Kidney epithelial cell (primary cell): Measurements from ENCODE around the gene FCHSD2. TPM values are rescaled to one million over a fixed set of nuclear protein-coding genes. Genes with fewer than 3 reads are reported as not detected.
"Not testable (repeated sequence)": the region's sequence is repeated elsewhere in the genome, so short reads cannot be mapped to it uniquely, and the experiment has no call there.

Source experiments
- DNase-seq: peaks from one replicate; pipeline ENCODE4 v3.0.0-alpha.2; 2010; ENCODE audit warnings: low read depth
- H3K27me3 ChIP-seq: 2 replicates; pipeline ENCODE4 v1.6.0; 2011; ENCODE audit warnings: low read length; ENCODE audit not compliant: control insufficient read depth, insufficient read depth
- H3K36me3 ChIP-seq: 2 replicates; pipeline ENCODE4 v1.5.1; 2011; ENCODE audit warnings: low read length; ENCODE audit not compliant: control insufficient read depth, insufficient read depth
- H3K4me3 ChIP-seq: 2 replicates; pipeline ENCODE4 v1.5.1; 2011; ENCODE audit warnings: low read depth, mild to moderate bottlenecking, control low read depth, low read length
- CTCF ChIP-seq: IDR thresholded peaks from 2 replicates; pipeline ENCODE4 v1.5.1; 2011; ENCODE audit warnings: mild to moderate bottlenecking, moderate library complexity, low read length, control low read depth, inconsistent platforms; ENCODE audit not compliant: insufficient read depth, poor library complexity, severe bottlenecking
- total RNA-seq: library from RNA; depleted of rRNA; stranded (reverse); fragments of >200 nt; gene quantifications from 2 replicates; pipeline ENCODE4 v1.2.3, GENCODE V29; 2015

The FCHSD2 gene
- total RNA-seq, 1 donor from 2014 or later, result 13.2 TPM

- H3K4me3 ChIP-seq, result no peak overlapping the region
- H3K36me3 ChIP-seq, result no peaks in the 10 kb centered on the region
- no peak for DNase-seq
- no peaks in the 10 kb centered on the region for H3K27me3 ChIP-seq
- TF ChIP-seq CTCF, result no peak
These were observed 343.8 kb downstream of the FCHSD2 start for GRCh38 chr11:72798361-72798760.

DNA sequence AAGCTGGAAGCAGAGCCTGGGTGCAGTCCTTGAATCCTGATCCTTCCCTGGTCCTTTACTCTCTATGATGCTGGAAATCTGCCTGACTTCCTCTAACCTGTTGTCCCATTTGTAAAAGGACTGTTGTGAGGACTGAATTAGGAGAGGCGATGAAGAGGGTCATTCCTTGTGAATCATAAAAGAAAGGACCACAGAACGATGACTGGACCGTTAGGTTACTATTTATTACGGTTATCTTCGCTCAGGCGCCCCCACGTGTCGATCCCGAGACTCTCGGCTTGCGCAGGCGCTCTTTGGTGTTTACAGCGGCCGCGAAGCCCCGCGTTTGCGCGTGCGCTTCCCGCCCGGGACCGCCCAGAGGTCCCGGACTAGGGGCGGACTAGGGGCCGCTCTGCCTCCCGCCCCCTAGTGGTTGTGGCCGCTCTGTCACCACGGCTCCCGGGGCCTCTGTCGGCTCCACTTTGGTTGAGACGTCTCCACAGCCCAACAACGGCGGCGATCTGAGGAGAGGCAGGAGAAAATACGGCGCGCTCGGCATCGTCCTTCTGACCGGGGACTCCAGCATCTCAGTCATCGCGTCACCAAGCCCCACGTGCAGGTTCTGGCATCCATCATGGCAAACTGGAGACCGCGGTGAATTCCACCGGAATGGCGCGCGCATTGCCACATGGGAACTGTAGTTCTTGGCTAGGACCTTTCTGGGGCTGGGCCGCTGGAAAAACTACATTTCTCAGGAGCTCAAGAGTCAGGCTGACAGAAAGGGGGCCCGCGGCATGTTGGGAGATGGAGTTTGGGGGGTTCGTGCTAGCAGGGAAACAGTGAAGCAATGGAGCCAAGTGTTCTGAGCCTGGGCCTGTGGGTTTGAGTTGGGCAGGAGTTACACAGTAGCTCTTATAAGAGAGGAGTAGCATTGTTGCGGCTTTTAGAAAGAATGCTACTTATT lies 348.4 kb downstream of the FCHSD2 start, which contains the start of gene STARD10:
Gene STARD10 (minus strand): TSS at position 623 of the 943 bp plus-strand sequence. CDS start 12,866 bp downstream, outside the sequence.
- Histone ChIP-seq H3K4me3 (peak within 1 kb of the TSS; percentile 75), H3K27me3 (no peaks in the 10 kb centered on the region), H3K36me3 (no peaks in the 10 kb centered on the region)
- TF ChIP-seq CTCF, result peak; percentile 98
- DNase-seq, result peak; percentile 72

DNA sequence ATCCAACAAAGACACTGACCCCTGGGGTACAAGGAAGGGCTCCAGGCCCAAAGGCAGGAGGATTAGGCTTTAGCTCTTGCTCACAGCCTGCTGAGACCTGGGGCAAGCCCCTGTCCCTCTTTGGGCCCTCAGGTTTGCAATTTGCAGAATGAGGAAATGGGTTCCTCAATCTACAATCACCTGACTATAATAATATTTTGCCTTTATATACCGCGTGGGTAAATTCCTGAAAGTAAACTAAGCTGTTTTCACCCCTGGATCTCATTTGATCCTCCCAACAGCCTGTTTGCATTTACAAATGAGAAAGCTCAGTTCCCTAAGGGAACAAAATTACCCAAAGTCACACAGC lies 349.1 kb downstream of the FCHSD2 start:
- no peak for DNase-seq
- TF ChIP-seq CTCF, result no peak
- no peak overlapping the region for H3K4me3 ChIP-seq
- H3K27me3 ChIP-seq, result no peaks in the 10 kb centered on the region
- H3K36me3 ChIP-seq, result no peaks in the 10 kb centered on the region

- DNase-seq, result no peak
- TF ChIP-seq CTCF, result no peak
- no peaks in the 10 kb centered on the region for H3K36me3 ChIP-seq
These were observed 349.6 kb downstream of the FCHSD2 start for GRCh38 chr11:72792437-72793021.

DNA sequence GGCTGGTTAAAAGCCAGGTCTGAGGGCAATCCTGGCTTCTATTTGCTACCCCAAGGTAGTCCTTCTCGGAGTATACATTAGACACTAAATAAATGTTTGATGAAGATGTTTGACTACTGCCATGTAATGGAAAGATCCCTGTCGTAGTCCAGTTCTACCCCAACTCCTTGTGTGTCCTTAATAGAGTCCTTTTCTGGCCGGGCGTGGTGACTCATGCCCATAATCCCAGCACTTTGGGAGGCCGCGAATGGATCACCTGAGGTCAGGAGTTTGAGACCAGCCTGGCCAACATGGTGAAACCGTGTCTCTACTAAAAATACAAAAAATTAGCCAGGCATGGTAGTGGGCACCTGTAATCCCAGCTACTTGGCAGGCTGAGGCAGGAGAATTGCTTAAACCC lies 350.9 kb downstream of the FCHSD2 start:
- not testable (repeated sequence) for H3K36me3 ChIP-seq, H3K27me3 ChIP-seq, H3K4me3 ChIP-seq, DNase-seq

More at GRCh38 chr11:72792437-72793021, 349.6 kb downstream of the FCHSD2 start:
- H3K27me3 ChIP-seq, result no peaks in the 10 kb centered on the region
- no peak overlapping the region for H3K4me3 ChIP-seq

- no peaks in the 10 kb centered on the region for H3K27me3 ChIP-seq
- no peaks in the 10 kb centered on the region for H3K36me3 ChIP-seq
- no peak overlapping the region for H3K4me3 ChIP-seq
- TF ChIP-seq CTCF, result no peak
- DNase-seq, result no peak
These were observed 352.5 kb downstream of the FCHSD2 start for GRCh38 chr11:72789493-72790131.
